Activated CD4-positive, alpha-beta T cell treated with anti-CD3 and anti-CD28 coated beads, Interleukin-2, amount 50 U/mL, for 24 hours (primary cell): Measurements from ENCODE around the gene SELPLG.
"Not testable (repeated sequence)": the region's sequence is repeated elsewhere in the genome, so short reads cannot be mapped to it uniquely, and the experiment has no call there.

Source experiments
- DNase-seq, 2 donors: peaks; one replicate each; pipeline ENCODE4 v3.0.0-alpha.2; 2020; ENCODE audit warnings: low read depth in 1 of 2, low spot score in 1 of 2

The SELPLG gene

GRCh38 chr12:108633534-108634248 lies at the start of gene SELPLG:
Gene SELPLG, minus strand, starts transcription at chr12:108633894. Its CDS starts 9,587 bp downstream, at chr12:108624307.
- DNase-seq: peak; percentile 46 to 68

DNA sequence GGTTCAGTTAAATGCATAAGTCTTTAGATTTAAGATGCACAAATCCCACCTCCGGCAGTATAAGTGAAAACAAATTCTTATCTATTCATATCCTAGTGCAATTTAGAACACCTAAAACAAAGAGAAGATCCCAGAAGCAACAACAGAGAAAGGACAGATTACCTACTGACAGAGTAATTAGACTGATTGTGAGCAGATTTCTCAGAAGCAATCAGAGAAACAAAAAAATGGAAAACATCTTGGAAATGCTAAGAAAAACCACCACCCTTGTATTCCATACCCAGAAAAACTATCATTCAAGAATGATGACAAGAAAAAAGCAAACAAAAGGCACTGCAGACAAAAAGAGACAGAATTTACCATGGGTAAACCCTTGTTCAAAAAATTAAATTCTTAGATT lies 47.6 kb upstream of the SELPLG start:
- DNase-seq: no peak

- no peak for DNase-seq
Observed at GRCh38 chr12:108679106-108679681, 45.5 kb upstream of the SELPLG start.

DNA sequence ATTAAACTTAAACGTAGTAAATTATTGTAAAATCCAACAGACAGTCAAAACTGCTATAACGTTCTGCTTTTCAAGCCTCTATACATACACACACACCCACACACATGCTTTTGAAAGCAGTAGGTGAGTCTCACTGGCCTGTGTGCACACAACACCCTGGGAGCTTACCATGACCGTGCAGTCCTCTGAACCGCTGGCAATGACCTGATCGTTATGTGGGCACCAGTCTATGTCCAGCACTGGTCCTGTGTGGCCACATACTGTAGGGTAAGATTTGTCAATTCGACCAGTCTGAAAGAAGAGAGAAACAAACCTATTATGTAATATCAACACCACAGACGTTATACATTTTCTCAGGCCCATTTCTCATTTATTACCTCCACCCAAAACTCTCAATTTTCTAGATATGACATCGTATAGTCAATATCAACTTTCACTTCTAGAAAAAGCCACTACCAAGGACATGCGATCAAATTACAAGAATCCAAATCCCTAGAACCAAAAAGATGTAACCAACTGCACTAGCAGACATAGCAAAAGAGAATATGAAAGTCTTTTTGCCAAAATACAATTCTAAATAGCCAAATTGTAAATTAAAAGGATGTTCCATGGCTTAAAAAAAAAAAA lies 44.5 kb upstream of the SELPLG start:
- no peak for DNase-seq

- no peak for DNase-seq
Observed at GRCh38 chr12:108677381-108677780, 43.7 kb upstream of the SELPLG start.

DNA sequence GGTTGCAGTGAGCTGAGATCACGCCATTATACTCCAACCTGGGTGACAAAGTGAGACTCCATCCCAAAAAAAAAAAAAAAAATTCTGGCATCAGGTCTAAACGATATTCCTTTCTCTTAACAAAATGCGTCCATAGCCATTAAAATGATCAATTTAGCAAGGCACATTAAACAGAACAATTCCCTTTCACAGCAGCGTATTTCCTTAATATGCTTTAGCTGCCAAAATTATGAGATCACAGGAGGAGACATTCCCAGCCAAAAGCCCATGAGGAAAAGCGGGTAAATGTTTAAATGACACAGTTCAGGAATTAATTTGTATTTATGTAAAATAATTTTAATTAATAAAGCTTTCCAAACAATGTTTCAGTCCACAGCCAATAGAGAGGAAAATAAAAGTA lies 43.0 kb upstream of the SELPLG start:
- DNase-seq: no peak

GRCh38 chr12:108675792-108676191 lies 42.1 kb upstream of the SELPLG start:
- no peak for DNase-seq

DNA sequence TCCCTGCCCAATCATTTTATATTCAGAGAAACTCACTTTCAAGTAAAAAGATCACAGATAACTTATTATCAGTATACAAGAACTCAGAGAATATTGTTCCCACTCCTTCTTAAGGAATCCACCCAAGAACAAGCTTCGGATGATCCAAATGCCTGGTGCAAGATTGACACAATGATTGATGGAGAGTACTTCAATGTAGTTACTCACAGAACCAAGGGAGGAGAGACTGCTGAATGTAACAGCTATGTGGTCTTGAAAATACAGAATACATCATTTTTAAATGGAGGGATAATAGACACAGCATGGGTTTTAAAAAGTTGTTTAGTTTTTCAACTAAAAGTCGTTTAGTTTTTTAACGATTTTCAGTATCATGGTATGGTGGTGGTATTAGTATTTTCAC lies 38.4 kb upstream of the SELPLG start:
- DNase-seq: no peak

- DNase-seq: no peak
Observed at GRCh38 chr12:108671110-108671509, 37.4 kb upstream of the SELPLG start.

DNA sequence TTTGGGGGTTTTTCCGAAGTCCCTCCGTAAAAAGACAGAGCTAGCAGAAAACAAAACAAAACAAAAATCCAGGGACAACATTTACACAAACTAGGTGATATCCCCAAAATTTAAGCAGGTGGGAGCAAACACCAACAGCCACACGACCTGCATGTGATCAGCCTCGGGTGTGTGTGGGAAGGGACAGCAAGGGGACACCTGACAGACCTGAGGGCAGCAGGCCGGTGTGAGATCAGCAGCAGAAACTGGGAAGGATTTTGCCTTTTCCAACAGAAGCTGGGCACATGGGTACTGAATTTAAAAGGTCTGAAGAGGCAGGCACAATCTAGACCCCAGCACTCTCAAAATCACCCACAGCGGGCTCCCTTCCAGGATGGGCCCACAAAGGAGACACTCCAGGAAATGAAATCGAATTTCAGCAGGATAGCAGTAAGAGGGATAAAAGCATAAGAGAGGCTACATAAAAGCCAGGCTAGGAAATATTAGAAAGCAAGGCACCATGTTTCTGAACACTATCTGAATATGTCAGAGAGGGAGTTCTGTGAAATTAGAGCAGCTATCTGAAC lies 36.5 kb upstream of the SELPLG start:
- DNase-seq: no peak

DNA sequence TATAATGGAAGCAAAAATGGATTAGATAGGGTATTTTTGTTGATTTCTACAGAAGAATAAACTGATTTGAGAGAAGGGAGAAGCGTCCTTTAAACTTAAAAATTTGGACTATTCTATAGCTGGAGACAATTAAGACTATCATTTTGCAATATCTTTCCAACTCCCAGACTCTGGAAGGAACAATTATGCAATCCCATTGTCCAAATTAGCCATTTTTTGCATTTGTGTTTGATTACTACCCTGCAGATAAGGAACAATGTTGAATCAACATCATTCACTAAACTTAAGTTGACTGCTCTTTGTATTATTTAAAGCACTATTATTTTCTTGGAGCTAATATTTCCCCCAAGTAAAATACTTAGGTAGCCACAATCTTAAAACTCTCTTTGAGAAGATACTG lies 34.8 kb upstream of the SELPLG start:
- no peak for DNase-seq

- DNase-seq: no peak
Observed at GRCh38 chr12:108668063-108668462, 34.4 kb upstream of the SELPLG start.

DNA sequence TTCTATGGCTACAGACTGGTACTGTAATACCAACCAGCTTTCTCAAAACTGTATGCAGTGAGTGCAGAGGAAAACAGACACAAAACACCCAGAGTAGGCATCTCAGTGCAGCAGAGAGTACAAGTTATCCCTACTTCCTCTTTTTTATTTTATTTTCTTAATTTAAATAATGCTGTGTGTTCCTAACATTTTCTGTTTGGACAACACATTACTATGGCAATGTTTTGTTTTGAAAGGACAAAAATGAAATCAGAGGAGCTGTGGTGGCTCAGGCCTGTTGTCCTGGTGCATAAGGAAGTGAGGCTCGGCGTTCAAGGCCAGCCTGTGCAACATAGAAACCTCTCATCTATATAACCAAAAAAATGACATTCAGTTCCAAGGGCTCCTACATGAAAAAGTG lies 33.7 kb upstream of the SELPLG start:
- DNase-seq: no peak

DNA sequence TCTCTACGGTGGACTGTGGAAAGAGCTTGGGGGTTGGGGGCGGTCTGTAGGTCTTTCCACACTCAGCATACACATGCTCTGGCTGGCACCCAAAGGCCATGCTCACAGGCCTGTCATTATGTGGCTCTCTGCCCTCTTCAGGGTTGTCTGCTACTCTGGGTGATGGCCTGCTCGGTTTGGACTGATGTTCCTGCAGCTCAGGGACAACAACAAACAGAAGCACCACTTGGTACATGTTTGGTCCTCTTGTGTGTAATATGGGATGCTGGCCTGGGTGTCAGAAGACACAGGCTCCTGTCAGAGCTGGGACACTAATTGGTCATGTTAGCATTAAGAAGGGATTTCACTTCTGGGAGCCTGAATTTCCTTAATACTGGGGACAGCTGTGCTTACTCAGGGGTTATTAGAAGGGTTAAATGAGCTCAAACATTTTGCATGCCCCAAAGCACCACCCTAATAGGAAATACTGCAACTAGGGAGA lies 32.7 kb upstream of the SELPLG start:
- DNase-seq: no peak

- DNase-seq: no peak
Observed at GRCh38 chr12:108665608-108666202, 32.0 kb upstream of the SELPLG start.

- DNase-seq: peak; percentile 58 to 87
Observed at GRCh38 chr12:108664338-108665258, 30.9 kb upstream of the SELPLG start.

- DNase-seq: no peak
Observed at GRCh38 chr12:108663324-108664015, 29.8 kb upstream of the SELPLG start.

DNA sequence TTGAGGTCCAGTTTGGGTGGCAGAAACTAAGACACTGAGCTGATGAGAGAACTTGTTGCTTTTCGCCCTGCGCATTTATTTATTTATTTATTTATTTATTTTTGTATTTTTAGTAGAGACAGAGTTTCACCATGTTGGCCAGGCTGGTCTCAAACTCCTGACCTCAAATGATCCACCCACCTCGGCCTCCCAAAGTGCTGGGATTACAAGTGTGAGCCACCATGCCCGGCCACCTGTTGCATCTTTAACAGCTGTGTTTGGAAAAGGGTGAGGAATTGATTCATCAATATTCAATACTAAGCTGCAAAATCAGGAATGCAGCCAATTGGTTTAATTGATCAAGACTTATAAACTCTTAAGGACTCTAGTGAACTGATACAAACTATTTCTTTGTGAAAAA lies 24.4 kb upstream of the SELPLG start:
- DNase-seq: not testable (repeated sequence)

DNA sequence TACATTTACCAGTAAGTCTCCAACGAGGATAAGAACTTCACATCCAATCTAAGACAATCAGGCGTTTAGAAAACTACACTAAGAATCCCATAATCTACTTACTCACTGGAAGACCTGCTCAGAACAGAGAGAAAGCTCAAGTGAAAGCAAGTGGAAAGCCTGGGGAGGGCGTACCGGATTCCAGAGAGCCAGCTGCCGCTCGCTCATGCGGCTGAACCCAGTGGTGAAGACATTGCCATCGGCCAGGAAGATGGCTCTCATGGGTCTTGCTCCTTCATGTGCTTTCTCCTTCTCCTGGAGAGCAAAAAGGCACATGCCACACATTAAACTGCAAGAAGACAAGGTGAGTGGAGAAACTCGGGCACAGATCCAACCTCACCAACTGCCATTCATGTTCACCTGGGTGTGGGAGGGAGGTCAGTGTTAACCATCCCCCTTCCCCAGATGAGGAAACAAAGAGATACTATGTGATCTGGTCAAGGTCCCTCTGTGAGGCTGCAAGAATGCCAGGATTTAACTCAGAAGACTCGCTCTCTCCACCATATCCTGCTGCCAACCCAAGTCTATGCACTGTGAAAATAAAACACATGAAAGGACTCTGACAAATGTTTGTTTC lies 23.5 kb upstream of the SELPLG start:
- DNase-seq: no peak

DNA sequence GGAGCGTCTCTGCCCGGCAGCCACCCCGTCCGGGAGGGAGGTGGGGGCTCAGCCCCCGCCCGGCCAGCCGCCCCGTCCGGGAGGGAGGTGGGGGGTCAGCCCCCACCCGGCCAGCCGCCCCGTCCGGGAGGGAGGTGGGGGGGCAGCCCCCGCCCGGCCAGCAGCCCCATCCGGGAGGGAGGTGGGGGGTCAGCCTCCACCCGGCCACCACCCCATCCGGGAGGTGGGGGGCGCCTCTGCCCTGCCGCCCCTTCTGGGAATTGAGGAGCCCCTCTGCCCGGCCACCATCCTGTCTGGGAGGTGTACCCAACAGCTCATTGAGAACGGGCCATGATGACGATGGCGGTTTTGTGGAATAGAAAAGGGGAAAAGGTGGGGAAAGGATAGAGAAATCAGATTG lies 22.6 kb upstream of the SELPLG start:
- DNase-seq: not testable (repeated sequence)
